ENCODE measurements around the gene PBXIP1. TPM values are rescaled to one million over a fixed set of nuclear protein-coding genes. Genes with fewer than 3 reads are reported as not detected.
A peak's percentile ranks its signal among the peaks of the same experiment; 100 is the strongest.

PBXIP1 gene
- total RNA-seq, 1 donor from 2014 or later: 69.1 TPM

DNA sequence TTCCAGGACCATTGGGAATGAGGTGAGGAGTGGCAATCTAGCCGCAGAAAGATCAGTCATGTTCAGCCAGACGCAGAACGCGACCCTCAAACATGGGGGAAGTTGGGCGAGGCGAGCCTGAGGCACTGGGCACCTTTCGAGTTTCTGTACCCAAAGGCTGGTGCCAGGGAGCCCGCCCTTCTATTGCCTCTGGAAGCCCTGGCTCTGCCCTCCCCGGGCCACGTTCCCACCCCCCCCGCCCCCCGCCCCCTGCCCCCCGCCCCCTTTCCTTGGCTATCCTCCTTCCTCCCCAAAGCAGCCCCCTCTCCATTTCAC lies 44.5 kb upstream of the PBXIP1 start:
- TF ChIP-seq, protein P1, sequence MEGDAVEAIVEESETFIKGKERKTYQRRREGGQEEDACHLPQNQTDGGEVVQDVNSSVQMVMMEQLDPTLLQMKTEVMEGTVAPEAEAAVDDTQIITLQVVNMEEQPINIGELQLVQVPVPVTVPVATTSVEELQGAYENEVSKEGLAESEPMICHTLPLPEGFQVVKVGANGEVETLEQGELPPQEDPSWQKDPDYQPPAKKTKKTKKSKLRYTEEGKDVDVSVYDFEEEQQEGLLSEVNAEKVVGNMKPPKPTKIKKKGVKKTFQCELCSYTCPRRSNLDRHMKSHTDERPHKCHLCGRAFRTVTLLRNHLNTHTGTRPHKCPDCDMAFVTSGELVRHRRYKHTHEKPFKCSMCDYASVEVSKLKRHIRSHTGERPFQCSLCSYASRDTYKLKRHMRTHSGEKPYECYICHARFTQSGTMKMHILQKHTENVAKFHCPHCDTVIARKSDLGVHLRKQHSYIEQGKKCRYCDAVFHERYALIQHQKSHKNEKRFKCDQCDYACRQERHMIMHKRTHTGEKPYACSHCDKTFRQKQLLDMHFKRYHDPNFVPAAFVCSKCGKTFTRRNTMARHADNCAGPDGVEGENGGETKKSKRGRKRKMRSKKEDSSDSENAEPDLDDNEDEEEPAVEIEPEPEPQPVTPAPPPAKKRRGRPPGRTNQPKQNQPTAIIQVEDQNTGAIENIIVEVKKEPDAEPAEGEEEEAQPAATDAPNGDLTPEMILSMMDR (IDR thresholded peaks at IDR 0.05; ENCODE audit: unreplicated experiment): no peak
- Mint-ChIP-seq H3K4me3 (ENCODE audit: low read depth) (peak overlapping the region; percentile 89), H3K9me3 (ENCODE audit: low read depth) (no peaks in the 10 kb centered on the region), H3K4me1 (ENCODE audit: low read depth) (peaks cover 14% of the 10 kb centered on the region), H3K27me3 (no peaks in the 10 kb centered on the region), H3K27ac (peak overlapping the region; percentile 98), H3K36me3 (ENCODE audit: insufficient read depth) (no peaks in the 10 kb centered on the region)
- DNase-seq (ENCODE audit: low spot score, unreplicated experiment): no peak

DNA sequence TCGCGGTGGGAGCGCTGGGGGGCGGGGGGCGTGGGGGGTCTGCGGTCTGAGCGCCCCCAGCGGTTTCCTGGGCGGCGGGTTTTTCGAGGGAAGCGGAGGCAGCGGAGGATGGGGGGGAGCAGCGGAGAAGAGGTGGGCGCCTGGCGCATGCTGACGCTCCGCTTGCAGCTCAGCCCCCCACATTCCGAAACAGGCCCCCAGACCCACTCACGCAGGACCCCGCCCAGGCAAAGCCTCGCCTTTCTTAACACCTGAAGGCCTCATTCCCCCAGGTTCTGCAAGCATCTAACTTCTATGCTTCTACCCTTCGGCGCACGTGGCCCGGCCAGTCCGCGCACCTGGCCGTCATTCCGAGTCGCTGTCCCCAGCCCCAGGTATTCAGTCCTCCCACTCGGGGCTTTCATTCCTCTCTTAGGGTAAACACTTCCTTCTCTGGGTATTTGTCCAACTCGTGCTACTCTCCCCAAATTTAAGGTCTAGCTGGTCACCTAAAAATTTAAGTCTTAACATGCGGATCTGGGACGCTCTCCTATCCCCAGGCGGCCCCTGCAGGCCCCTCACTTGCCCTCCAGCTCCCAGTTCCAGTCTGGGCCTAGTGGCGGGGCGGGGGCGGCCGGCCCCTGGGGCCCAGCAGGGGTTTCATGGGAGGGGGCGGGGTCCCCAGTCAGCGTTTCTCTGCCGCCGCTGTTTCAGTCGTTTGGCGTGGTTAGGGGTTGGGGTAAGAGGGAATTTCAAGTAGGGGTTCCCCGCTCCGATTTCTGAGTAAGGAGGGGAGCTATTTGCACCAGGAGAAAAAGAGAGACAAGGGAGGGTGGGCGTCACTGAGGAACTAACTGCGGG lies 43.9 kb upstream of the PBXIP1 start:
- Mint-ChIP-seq H3K4me3 (ENCODE audit: low read depth) (peak overlapping the region; percentile 89), H3K27ac (peak overlapping the region; percentile 98), H3K27me3 (no peaks in the 10 kb centered on the region), H3K4me1 (ENCODE audit: low read depth) (peaks cover 14% of the 10 kb centered on the region), H3K9me3 (ENCODE audit: low read depth) (no peaks in the 10 kb centered on the region), H3K36me3 (ENCODE audit: insufficient read depth) (no peaks in the 10 kb centered on the region)
- no peak for DNase-seq (ENCODE audit: low spot score, unreplicated experiment)
- TF ChIP-seq, protein P1 (IDR thresholded peaks at IDR 0.05; ENCODE audit: unreplicated experiment): no peak

DNA sequence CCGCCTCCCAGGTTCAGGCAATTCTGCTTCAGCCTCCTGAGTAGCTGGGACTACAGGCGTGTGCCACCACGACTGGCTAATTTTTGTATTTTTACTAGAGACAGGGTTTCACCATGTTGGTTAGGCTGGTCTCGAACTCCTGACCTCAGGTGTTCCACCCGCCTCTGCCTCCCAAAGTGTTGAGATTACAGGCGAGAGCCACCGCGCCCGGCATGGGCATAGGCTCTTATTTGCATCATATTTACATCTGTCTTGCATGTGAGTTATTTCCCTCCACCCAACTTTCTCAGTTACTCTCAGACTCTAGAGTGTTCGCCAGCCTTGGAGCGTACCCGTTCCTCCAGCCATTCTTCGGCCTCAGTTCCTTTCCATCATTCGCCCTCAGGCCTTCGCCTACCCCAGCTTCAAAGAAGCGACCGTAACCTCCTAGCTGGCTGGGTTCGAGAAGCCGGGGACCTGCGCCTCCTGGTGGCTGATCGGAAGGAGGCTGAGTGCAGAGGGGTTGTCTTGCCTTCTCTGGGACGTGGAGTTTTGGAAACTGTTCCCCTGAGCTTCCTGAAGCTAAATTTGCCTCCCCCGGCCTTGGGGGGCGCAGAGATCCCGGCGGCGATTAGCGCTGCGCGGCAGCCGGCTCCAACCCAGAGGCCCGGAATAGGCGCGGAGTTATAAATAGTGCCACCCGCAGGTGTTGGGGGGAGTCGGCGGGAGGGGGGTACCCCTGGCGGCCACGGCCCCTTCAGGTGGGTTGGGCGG lies 43.1 kb upstream of the PBXIP1 start:
- TF ChIP-seq, protein P1 (IDR thresholded peaks at IDR 0.05; ENCODE audit: unreplicated experiment): peak; percentile 78
- H3K4me1 Mint-ChIP-seq (ENCODE audit: low read depth): peaks cover 7% of the 10 kb centered on the region
- no peaks in the 10 kb centered on the region for H3K36me3 Mint-ChIP-seq (ENCODE audit: insufficient read depth)
- peak; percentile 47 for DNase-seq (ENCODE audit: low spot score, unreplicated experiment)
- H3K9me3 Mint-ChIP-seq (ENCODE audit: low read depth): no peaks in the 10 kb centered on the region
- no peaks in the 10 kb centered on the region for H3K27me3 Mint-ChIP-seq
- H3K27ac Mint-ChIP-seq: peak overlapping the region; percentile 76
- H3K4me3 Mint-ChIP-seq (ENCODE audit: low read depth): peak overlapping the region; percentile 63

DNA sequence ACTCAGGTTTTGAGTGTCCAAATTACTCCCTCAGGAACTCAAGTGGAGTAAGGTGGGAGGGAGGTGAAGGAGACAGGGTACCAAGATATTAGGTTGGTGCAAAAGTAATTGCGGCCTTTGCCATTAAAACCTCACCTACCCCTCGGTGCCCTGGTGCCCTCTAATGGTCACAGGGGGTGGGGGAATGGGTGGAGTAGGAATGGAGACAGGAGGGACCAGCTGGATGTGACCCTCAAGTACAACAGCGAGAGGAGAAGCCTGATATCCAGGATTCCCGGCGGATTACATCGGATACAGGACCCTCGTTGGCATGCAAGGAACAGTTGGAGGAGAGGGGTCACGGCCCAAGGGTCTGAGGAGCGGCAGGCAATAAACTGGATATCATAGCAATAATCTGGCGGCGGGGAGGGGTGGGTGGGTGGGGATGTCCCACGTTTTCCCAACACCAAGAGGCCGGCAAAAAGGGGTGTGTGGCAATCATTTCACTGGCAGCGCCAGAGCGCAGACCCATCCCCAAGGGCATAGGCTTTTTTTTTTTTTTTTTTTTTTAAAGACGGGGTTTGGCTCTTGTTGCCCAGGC lies 42.4 kb upstream of the PBXIP1 start:
- no peaks in the 10 kb centered on the region for H3K36me3 Mint-ChIP-seq (ENCODE audit: insufficient read depth)
- no peak overlapping the region for H3K4me3 Mint-ChIP-seq (ENCODE audit: low read depth)
- no peaks in the 10 kb centered on the region for H3K27me3 Mint-ChIP-seq
- no peak for DNase-seq (ENCODE audit: low spot score, unreplicated experiment)
- TF ChIP-seq, protein P1 (IDR thresholded peaks at IDR 0.05; ENCODE audit: unreplicated experiment): no peak
- H3K4me1 Mint-ChIP-seq (ENCODE audit: low read depth): peaks cover 7% of the 10 kb centered on the region
- H3K9me3 Mint-ChIP-seq (ENCODE audit: low read depth): no peaks in the 10 kb centered on the region
- no peak overlapping the region for H3K27ac Mint-ChIP-seq

DNA sequence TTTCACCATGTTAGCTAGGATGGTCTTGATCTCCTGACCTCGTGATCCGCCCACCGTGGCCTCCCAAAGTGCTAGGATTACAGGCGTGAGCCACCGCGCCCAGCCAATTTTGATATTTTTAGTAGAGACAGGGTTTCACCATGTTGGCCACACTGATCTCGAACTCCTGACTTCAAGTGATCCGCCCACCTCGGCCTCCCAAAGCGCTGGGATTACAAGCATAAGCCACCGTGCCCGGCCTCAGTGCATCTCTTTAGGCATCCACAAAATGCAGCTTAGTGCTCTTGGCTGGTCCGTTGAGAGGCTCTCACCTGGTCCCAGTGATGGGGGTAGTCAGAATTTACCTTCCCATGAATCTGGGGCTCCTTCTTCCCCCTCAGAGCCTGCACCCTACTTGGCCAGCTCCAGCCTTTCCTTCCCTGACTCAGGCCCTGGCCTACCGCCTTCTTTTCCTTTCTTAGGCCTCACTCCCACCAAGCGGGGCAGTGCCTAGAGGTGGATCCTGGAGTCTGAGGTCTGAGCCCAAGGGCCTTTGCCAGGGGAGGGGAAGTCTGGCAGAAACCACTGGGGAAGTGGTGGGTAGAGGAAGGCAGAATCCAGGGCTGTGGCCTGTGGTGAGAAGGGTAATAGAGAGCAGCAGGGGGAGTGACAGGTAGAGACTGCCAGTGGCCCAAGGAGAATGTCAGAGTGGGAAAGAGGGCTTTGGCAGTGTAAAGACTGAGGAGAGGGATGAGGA lies 41.2 kb upstream of the PBXIP1 start:
- Mint-ChIP-seq H3K4me1 (ENCODE audit: low read depth) (peaks cover 7% of the 10 kb centered on the region), H3K27me3 (no peaks in the 10 kb centered on the region), H3K27ac (no peak overlapping the region), H3K36me3 (ENCODE audit: insufficient read depth) (no peaks in the 10 kb centered on the region), H3K9me3 (ENCODE audit: low read depth) (no peaks in the 10 kb centered on the region), H3K4me3 (ENCODE audit: low read depth) (no peak overlapping the region)
- no peak for DNase-seq (ENCODE audit: low spot score, unreplicated experiment)
- TF ChIP-seq, protein P1 (IDR thresholded peaks at IDR 0.05; ENCODE audit: unreplicated experiment): no peak
